CD14-positive monocyte (primary cell): ENCODE data around the gene ID4. TPM values are rescaled to one million over a fixed set of nuclear protein-coding genes. Genes with fewer than 3 reads are reported as not detected.
A peak's percentile ranks its signal among the peaks of the same experiment; 100 is the strongest.

Experiments
- DNase-seq, 3 donors: peaks; one replicate each; pipeline ENCODE4 v3.0.0-alpha.2; 2011 to 2022
- H2AFZ ChIP-seq: 2 replicates; pipeline ENCODE4 v1.6.0; 2012; ENCODE audit warnings: mild to moderate bottlenecking, low read depth, low read length, inconsistent platforms; ENCODE audit not compliant: insufficient read depth, poor library complexity, severe bottlenecking
- H3K27ac ChIP-seq, 2 donors: 1 replicate in 1 of 2; 2 replicates in 1 of 2; pipeline ENCODE4 v1.5.1; 2012 to 2013; ENCODE audit warnings: low read length in 2 of 2, control low read depth in 1 of 2, inconsistent platforms in 1 of 2, low read depth in 1 of 2, mild to moderate bottlenecking in 1 of 2
- H3K27me3 ChIP-seq, 2 donors: one replicate each; pipeline versions ENCODE4 v1.6.0 to v1.6.1; 2011 to 2013; ENCODE audit warnings: low read length in 2 of 2; ENCODE audit not compliant: control insufficient read depth in 2 of 2, insufficient read depth in 2 of 2
- H3K36me3 ChIP-seq, 2 donors: replicated peaks in 1 of 2; 1 replicate in 1 of 2; 2 replicates in 1 of 2; pipeline versions ENCODE4 v1.5.1 to v1.6.1; 2012 to 2013; ENCODE audit warnings: low read length in 2 of 2, control low read depth in 1 of 2, inconsistent platforms in 1 of 2, mild to moderate bottlenecking in 1 of 2; ENCODE audit not compliant: insufficient read depth in 2 of 2, control insufficient read depth in 1 of 2
- H3K4me1 ChIP-seq, 2 donors: 1 replicate in 1 of 2; 2 replicates in 1 of 2; pipeline versions ENCODE4 v1.5.1 to v1.6.1; 2012 to 2013; ENCODE audit warnings: low read length in 2 of 2, control low read depth in 1 of 2, inconsistent platforms in 1 of 2, mild to moderate bottlenecking in 1 of 2, moderate library complexity in 1 of 2; ENCODE audit not compliant: insufficient read depth in 2 of 2, control insufficient read depth in 1 of 2
- H3K4me2 ChIP-seq: replicated peaks from 2 replicates; pipeline ENCODE3; 2012; ENCODE audit warnings: low read length, moderate library complexity, mild to moderate bottlenecking; ENCODE audit not compliant: poor library complexity, severe bottlenecking; ENCODE audit errors: extremely low read depth
- H3K4me3 ChIP-seq, 3 experiments: fragments of 200-600 bp in 1 of 3; sonication (generic) in 1 of 3; replicated peaks in 1 of 3; 1 replicate in 2 of 3; 2 replicates in 1 of 3; pipeline ENCODE4 v1.5.1; 2011 to 2013; ENCODE audit warnings: low read length in 3 of 3, mild to moderate bottlenecking in 3 of 3, control low read depth in 2 of 3, low read depth in 2 of 3, inconsistent platforms in 1 of 3, moderate library complexity in 1 of 3
- H3K79me2 ChIP-seq: 2 replicates; pipeline ENCODE4 v1.6.0; 2012; ENCODE audit warnings: mild to moderate bottlenecking, control low read depth, inconsistent platforms, low read length, moderate library complexity; ENCODE audit not compliant: insufficient read depth
- H3K9ac ChIP-seq: 2 replicates; pipeline ENCODE4 v1.6.0; 2017; ENCODE audit warnings: low read length, mild to moderate bottlenecking; ENCODE audit not compliant: insufficient read depth, poor library complexity, severe bottlenecking
- H3K9me3 ChIP-seq, 2 donors: replicated peaks in 1 of 2; 1 replicate in 1 of 2; 2 replicates in 1 of 2; pipeline versions ENCODE4 v1.5.1 to v1.6.1; 2012 to 2013; ENCODE audit warnings: low read length in 2 of 2, control low read depth in 1 of 2; ENCODE audit not compliant: control insufficient read depth in 1 of 2, insufficient read depth in 1 of 2
- H4K20me1 ChIP-seq: 2 replicates; pipeline ENCODE4 v1.6.0; 2012; ENCODE audit warnings: mild to moderate bottlenecking, low read length, control low read depth, moderate library complexity; ENCODE audit not compliant: insufficient read depth
- H3K27ac Mint-ChIP-seq, 7 donors: one replicate each; pipeline ENCODE4 v1.8.0; 2020; ENCODE audit warnings: mild to moderate bottlenecking in 7 of 7, mixed read lengths in 7 of 7, moderate library complexity in 6 of 7, inconsistent platforms in 2 of 7
- H3K27me3 Mint-ChIP-seq, 3 donors: one replicate each; pipeline ENCODE4 v1.8.0; 2021 to 2022; ENCODE audit warnings: low read depth in 3 of 3, mild to moderate bottlenecking in 3 of 3, mixed read lengths in 3 of 3, moderate library complexity in 3 of 3, inconsistent platforms in 1 of 3
- H3K36me3 Mint-ChIP-seq, 2 donors: one replicate each; pipeline ENCODE4 v1.8.0; 2020; ENCODE audit warnings: mixed read lengths in 2 of 2, inconsistent platforms in 1 of 2, mild to moderate bottlenecking in 1 of 2
- H3K4me1 Mint-ChIP-seq: one replicate; pipeline ENCODE4 v1.8.0; 2020; ENCODE audit warnings: mild to moderate bottlenecking, mixed read lengths
- H3K4me3 Mint-ChIP-seq, 2 donors: one replicate each; pipeline ENCODE4 v1.8.0; 2020; ENCODE audit warnings: mild to moderate bottlenecking in 2 of 2, mixed read lengths in 2 of 2, moderate library complexity in 1 of 2
- H3K9me3 Mint-ChIP-seq, 7 donors: one replicate each; pipeline ENCODE4 v1.8.0; 2020 to 2022; ENCODE audit warnings: mixed read lengths in 7 of 7, mild to moderate bottlenecking in 6 of 7, moderate library complexity in 6 of 7, inconsistent platforms in 2 of 7
- CTCF ChIP-seq: fragments of 200-600 bp; IDR thresholded peaks from one replicate; pipeline ENCODE4 v1.8.0; 2022; ENCODE audit warnings: antibody characterized with exemption, mild to moderate bottlenecking
- WGBS: methylation state at CpG from one replicate; pipeline ENCODE4 v1.1.5; 2013; ENCODE audit warnings: missing lambda C conversion rate; ENCODE audit not compliant: insufficient coverage; 5-methylcytosine and 5-hydroxymethylcytosine counted together
- intact Hi-C, 2 donors: fragments of 100-400 bp; cut with micrococcal nuclease; formaldehyde crosslinking; loops; one replicate each; pipeline versions ENCODE4 v1.15.0 to v1.15.1; 2023
- polyA plus RNA-seq, 3 donors: library from polyadenylated mRNA; depleted of rRNA in 1 of 3; unstranded in 2 of 3; stranded (reverse) in 1 of 3; fragments of 300-500 nt in 2 of 3; fragments of >200 nt in 1 of 3; fragmentation: Illumina TruSeq in 2 of 3; gene quantifications; 1 replicate in 2 of 3; 2 replicates in 1 of 3; pipeline ENCODE4 v1.2.3, GENCODE V29; 2012 to 2021

ID4 gene
- polyA plus RNA-seq, 3 donors = not detected

DNA sequence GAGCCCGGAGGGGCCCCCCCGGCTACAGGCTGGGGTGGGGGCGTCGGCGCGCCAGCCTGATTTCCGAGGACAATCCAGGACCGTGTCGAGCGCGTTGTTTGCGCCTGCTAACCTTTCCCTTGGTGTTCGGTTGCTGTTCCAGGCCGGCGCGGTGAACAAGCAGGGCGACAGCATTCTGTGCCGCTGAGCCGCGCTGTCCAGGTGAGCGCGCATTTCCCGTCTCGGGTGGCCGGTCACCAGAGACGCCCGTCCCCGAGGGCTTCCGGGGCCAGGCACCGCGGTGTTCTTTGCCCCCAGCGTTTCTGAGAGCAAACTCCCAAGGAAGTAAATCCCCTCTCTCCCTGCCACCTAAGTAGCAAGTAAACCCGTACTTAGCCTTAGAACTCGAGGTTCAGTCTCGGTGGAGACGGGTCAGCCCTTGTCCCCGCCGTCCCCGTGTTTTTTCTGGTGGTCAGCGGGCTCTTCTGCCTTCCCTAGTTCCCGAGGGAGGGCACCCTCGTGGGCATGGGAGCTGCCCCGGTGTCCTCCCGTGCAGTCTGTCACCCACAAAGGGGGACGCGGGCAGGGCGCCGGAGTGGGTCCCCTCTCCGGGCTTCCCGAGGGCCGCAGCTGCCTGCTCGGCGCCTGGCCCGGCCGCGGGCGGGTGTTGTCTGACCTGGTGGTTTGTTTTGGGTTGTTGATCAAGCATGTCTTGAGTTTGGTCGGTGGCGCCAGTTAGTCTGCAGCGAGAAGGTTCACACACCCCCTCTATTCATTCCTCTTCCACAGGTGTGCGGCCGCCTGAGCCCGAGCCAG is 1.5 kb downstream of the ID4 start:
- H3K27me3 ChIP-seq = peaks cover 80 to 88% of the 10 kb centered on the region in 2 donors
- H3K27me3 Mint-ChIP-seq = peaks cover 60 to 75% (median 62%) of the 10 kb centered on the region in 3 donors
- WGBS = 1% methylated on average over 51 of the region's 63 CpGs
- H3K9ac ChIP-seq = no peak overlapping the region
- H2AFZ ChIP-seq = no peak overlapping the region
- H3K4me1 ChIP-seq = no peaks in the 10 kb centered on the region
- no peaks in the 10 kb centered on the region for H3K79me2 ChIP-seq
- H4K20me1 ChIP-seq = no peaks in the 10 kb centered on the region
- H3K27ac ChIP-seq = no peak overlapping the region
- peaks cover 3% of the 10 kb centered on the region for H3K4me1 Mint-ChIP-seq
- H3K4me3 Mint-ChIP-seq = peak overlapping the region in 1 of 2 donors; percentile 69
- intact Hi-C loops = no loop called here
- no peak overlapping the region for H3K4me3 ChIP-seq
- no peaks in the 10 kb centered on the region for H3K36me3 ChIP-seq
- H3K36me3 Mint-ChIP-seq = peaks cover 0 to 2% of the 10 kb centered on the region in 2 donors
- DNase-seq = no peak
- peaks cover 0 to 35% of the 10 kb centered on the region in 2 donors for H3K9me3 ChIP-seq
- peaks cover 0 to 17% (median 8%) of the 10 kb centered on the region in 7 donors for H3K9me3 Mint-ChIP-seq
- H3K4me2 ChIP-seq = no peak overlapping the region
- no peak overlapping the region for H3K27ac Mint-ChIP-seq
- no peak for TF ChIP-seq CTCF

DNA sequence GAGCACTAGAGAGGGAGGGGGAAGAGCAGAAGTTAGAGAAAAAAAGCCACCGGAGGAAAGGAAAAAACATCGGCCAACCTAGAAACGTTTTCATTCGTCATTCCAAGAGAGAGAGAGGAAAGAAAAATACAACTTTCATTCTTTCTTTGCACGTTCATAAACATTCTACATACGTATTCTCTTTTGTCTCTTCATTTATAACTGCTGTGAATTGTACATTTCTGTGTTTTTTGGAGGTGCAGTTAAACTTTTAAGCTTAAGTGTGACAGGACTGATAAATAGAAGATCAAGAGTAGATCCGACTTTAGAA is 2.0 kb downstream of the ID4 start:
- H3K27me3 Mint-ChIP-seq = peaks cover 58 to 77% (median 62%) of the 10 kb centered on the region in 3 donors
- H3K9ac ChIP-seq = no peak overlapping the region

More for the DNA sequence above, 2.0 kb downstream of the ID4 start:
- WGBS = no CpG with 5 or more reads among the region's 7 CpGs
- Mint-ChIP-seq H3K9me3 (peaks cover 0 to 17% (median 8%) of the 10 kb centered on the region in 7 donors), H3K4me1 (peaks cover 3% of the 10 kb centered on the region), H3K36me3 (peaks cover 0 to 2% of the 10 kb centered on the region in 2 donors), H3K27ac (no peak overlapping the region), H3K4me3 (peak overlapping the region in 1 of 2 donors; percentile 69)
- intact Hi-C loops = no loop called here
- Histone ChIP-seq H3K36me3 (no peaks in the 10 kb centered on the region), H3K4me2 (no peak overlapping the region), H3K9me3 (peaks cover 0 to 32% of the 10 kb centered on the region in 2 donors), H3K27me3 (peaks cover 75 to 87% of the 10 kb centered on the region in 2 donors), H2AFZ (no peak overlapping the region), H3K27ac (no peak overlapping the region), H3K4me1 (no peaks in the 10 kb centered on the region), H3K79me2 (no peaks in the 10 kb centered on the region), H4K20me1 (no peaks in the 10 kb centered on the region), H3K4me3 (no peak overlapping the region)
- no peak for DNase-seq
- TF ChIP-seq CTCF = no peak
